ENCODE results near the gene SRRM4.

DNA sequence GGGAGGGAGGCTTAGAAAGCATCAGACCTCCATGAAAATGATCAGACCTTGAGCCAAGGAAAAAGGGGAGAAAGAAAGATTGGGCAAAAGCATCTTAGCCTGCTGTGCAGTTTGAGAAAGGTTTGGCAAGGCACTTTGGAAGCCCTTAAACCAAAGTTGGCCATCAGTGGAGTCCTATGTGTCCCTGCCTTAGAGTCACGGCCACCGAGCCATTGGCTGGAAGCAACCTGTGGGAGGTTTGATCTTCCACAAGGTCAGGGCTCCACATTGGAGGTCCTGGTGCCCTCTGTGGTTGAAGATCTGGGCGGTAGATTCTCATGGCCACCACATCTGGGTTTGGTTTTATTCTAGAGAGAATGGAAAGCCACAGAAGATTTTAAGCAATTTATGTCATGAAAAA is 44.4 kb downstream of the SRRM4 start:
- TF ChIP-seq CTCF (IDR thresholded peaks at IDR 0.05; ENCODE audit: poor library complexity, severe bottlenecking), result no peak
- TF ChIP-seq EZH2 (IDR thresholded peaks at IDR 0.05; ENCODE audit: borderline replicate concordance, insufficient read depth, low read length, poor library complexity, severe bottlenecking), result no peak
- no peak for TF ChIP-seq EP300 (conservative IDR thresholded peaks at IDR 0.05; ENCODE audit: poor library complexity, severe bottlenecking)
- no peak for TF ChIP-seq POLR2AphosphoS5 (IDR thresholded peaks at IDR 0.05)
- TF ChIP-seq SMC3 (conservative IDR thresholded peaks at IDR 0.05; ENCODE audit: poor library complexity), result no peak
- no peak for TF ChIP-seq REST (IDR thresholded peaks at IDR 0.05; ENCODE audit: borderline replicate concordance)
- TF ChIP-seq MXI1 (conservative IDR thresholded peaks at IDR 0.05; ENCODE audit: poor library complexity, severe bottlenecking), result no peak
- no peak for TF ChIP-seq RAD21 (conservative IDR thresholded peaks at IDR 0.05)
- TF ChIP-seq TAF1 (IDR thresholded peaks at IDR 0.05; ENCODE audit: low read depth), result no peak
